GM10266 (cell line): ENCODE data around the gene BCAP31.

Experiments used
- DNase-seq: peaks from one replicate; pipeline ENCODE4 v3.0.0; 2012; ENCODE audit errors: extremely low spot score
- TF ChIP-seq, protein P1 (sequence below): IDR thresholded peaks from 2 replicates; pipeline ENCODE4 v1.5.1; 2012; ENCODE audit warnings: mild to moderate bottlenecking, low read depth; ENCODE audit not compliant: control insufficient read depth, insufficient read depth; ENCODE audit errors: missing control alignments

BCAP31 gene

DNA sequence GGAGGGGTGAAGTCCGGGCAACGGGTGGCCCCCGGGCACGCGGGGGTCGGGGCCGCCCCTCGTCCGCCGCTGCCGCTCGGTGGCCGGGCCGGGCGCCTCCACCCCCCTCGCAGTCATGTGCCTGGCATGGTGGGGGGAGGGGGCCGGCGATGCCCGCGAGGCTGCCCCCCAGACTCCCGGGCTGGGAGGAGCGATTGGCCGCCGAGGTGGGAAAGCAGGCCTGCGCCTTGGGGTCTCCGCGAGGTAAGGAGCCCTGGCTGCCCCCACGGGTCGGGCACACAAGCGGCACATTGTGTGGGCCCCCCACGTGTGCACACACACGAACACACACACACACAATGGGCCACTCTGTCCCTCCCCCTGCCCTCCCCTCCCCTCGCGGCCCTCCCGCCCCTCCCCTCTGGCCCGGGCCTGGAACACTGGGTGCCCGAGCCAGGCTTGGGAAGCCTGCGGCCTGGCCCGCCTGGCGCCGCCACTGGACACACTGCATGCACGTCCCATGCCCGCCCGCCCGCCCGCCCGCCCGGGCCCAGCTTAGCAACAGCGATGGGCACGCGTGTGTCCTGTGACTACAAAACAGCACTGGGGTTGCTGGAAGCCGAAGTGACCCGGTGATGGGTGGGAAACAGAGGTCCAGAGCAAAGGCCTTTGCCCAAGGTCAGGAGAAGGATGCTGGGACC, 35.1 kb downstream of the BCAP31 start:
- TF ChIP-seq, protein P1, sequence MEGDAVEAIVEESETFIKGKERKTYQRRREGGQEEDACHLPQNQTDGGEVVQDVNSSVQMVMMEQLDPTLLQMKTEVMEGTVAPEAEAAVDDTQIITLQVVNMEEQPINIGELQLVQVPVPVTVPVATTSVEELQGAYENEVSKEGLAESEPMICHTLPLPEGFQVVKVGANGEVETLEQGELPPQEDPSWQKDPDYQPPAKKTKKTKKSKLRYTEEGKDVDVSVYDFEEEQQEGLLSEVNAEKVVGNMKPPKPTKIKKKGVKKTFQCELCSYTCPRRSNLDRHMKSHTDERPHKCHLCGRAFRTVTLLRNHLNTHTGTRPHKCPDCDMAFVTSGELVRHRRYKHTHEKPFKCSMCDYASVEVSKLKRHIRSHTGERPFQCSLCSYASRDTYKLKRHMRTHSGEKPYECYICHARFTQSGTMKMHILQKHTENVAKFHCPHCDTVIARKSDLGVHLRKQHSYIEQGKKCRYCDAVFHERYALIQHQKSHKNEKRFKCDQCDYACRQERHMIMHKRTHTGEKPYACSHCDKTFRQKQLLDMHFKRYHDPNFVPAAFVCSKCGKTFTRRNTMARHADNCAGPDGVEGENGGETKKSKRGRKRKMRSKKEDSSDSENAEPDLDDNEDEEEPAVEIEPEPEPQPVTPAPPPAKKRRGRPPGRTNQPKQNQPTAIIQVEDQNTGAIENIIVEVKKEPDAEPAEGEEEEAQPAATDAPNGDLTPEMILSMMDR: no peak
- no peak for DNase-seq

DNA sequence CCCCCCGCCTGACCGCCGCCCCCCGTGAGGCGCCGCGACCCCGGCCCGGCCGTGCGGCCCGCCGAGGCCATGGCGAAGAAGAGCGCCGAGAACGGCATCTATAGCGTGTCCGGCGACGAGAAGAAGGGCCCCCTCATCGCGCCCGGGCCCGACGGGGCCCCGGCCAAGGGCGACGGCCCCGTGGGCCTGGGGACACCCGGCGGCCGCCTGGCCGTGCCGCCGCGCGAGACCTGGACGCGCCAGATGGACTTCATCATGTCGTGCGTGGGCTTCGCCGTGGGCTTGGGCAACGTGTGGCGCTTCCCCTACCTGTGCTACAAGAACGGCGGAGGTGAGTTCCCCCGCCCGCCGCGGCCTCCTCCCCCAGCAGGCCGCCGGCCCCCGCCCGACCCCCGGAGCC, 35.7 kb downstream of the BCAP31 start:
- DNase-seq: no peak
- TF ChIP-seq, protein P1: no peak

DNA sequence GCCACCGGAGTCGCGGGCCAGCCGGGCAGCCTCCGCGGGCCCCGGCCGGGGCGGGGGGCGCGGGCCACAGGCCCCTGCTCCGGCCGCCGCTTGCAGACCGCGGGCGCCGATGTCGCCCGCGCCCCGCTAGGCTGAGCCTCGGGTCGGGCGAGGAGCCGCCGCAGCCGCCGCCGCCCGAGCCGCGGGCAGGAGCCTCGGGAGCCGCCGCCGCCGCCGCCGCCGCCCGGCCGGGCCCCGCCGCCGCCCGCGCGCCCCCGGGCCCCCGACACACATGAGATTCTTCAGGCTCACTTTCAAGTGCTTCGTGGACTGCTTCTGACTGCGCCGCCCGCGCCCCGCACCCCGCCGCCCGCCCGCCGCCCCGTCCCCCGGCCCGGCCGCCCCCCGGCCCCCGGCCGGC, 36.1 kb downstream of the BCAP31 start:
- TF ChIP-seq, protein P1: no peak
- DNase-seq: no peak

DNA sequence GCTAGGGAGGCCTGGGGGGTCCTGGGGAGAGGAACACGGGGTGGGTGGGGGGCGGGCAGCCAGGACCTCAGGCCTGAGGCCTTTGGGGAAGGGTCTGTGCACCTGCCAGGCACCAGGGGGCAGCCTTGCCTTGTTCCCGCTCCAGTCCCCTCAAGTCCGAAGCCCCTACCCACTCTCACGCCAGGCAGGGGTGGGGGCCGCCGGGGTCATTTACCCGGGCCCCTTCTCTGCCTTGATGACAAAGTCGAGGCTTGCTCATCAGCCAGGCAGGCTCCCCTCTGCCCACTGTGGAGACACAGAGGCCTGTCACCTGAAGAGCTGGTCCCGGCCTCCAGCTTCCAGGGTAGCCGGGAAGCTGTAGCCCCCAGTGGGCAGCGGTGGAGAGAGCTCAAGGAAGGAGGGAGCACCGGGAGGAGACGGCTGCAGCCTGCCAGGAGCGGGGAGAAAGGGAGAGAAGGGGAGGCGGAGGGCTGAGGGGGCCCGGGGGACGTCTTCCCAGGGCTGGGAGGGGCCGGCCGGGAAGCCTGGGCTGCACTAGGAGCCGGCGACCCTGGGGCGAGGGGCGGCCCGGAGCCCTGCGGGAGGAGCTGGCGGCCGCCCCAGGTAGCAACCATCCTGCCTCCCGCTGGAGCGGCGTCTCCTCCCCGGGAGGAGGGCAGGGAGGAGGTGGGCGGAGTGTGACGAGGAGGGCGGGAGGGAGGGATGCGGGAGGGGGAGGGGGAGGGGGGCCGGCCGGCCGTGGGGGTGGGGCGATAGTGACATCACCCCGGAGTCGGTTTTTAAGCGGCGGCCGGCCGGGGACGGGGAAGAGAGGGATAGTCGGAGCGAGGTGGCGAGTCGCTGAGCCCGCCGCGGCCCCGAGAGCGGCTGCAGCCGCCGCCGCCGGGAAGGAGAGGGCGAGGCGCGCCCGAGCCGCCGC, 36.8 kb downstream of the BCAP31 start, which contains the start of gene SLC6A8:
TSS of gene SLC6A8 (plus strand) at position 806 of the 919 bp plus-strand sequence. CDS start 649 bp downstream, outside the sequence.
- peak; percentile 71 for DNase-seq
- TF ChIP-seq, protein P1: peak; percentile 49

DNA sequence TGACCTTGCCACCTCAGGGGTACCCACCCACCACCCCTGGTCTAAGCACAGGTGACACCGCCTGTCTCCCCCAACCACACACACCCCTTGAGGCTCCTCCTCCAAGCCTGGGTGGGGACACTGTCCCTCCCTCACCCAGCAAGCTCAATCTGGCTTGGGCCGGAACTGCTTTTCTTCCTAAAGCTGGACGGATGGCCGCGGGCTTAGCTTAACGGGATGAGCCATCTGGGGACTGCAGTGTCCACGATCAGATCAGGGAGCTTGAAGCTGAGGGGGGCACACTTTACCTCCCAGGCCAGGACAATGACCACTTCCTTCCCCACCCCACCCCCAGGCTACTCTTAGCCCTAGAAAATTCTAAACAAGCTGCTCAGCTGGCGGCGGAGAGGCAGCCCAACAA, 37.5 kb downstream of the BCAP31 start:
- no peak for DNase-seq
- TF ChIP-seq, protein P1: no peak

DNA sequence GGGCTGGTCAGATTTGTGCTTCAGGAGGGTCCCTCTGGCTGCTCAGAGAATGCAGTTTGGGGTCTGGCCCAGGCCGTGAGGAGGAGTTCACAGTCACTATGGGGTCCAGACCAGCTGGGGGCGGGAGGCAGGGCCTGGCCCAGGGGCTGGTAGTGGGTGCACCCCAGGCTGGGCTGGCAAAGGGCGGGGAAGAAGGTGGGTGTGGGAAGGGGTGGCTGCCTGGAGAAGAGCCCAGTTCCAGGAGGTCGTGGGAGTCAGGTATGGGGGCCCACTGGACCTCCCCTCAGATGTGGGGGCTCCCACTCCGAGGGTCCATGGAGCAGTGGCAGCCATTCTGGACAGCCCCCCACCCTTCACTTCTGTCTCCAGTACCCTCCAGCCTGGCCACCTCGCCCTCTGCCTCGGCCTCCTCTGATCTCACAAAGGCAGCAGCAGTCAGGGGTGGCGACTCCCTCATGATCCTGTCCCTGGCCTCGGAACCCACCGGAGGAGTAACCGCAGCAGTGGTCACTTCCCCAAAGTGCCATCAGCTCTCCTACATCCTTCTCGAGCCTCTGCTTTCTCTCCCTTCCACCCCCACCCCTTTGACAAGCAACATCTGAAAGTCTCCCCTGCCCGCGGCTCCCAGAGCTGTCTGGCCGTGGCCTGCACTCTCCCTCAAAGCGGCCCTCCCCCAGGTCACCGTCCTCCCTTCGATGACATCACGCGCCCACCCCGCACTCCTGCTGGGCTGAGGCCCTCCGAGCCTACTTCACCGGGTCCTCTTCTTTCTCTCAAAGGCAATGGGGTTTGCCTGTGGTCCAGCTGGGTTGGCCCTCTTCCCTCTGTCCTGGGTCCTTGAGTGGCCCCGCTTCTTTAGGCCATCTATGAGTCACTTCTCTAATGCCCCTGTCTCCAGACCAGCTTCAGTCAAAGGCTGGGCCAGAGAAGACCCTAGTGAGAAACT, 38.2 kb downstream of the BCAP31 start:
- no peak for DNase-seq

More for the DNA sequence above, 38.2 kb downstream of the BCAP31 start:
- TF ChIP-seq, protein P1: no peak
